K562 (cell line): ENCODE data around the gene RHAG. TPM values are rescaled to one million over a fixed set of nuclear protein-coding genes. Genes with fewer than 3 reads are reported as not detected.

Source experiments
- ATAC-seq: fragments of 200-7000 bp; cut with Tn5 transposase; 3 replicates; pipeline ENCODE4 v1.9.1; 2020; ENCODE audit warnings: moderate library complexity
- BruUV-seq: library from RNA; stranded (reverse); fragments of 400-500 nt; replicated peaks from 2 replicates; lab custom pipeline; 2021; lab: Mats Ljungman, UMichigan
- CTCF ChIA-PET: fragments of 300-600 bp; formaldehyde crosslinking; extraction: SDS; loops from one replicate; lab custom pipeline; 2021; ENCODE audit warnings: low intra/inter-chr PET ratio; lab: Yijun Ruan, JAX
- POLR2A ChIA-PET: fragments of 300-600, 350-650 bp; sonication (Branson Sonifier 250); formaldehyde crosslinking; extraction: SDS; loops from one replicate; lab custom pipeline; 2021; ENCODE audit warnings: antibody characterized with exemption, inconsistent platforms; lab: Yijun Ruan, JAX
- DNase-seq, 4 experiments: peaks; one replicate each; pipeline versions ENCODE4 v3.0.0 to v3.0.0-alpha.2; 2011 to 2018; ENCODE audit warnings: low spot score in 3 of 4, mixed read lengths in 3 of 4; ENCODE audit errors: extremely low read depth in 1 of 4
- FAIRE-seq: peaks from 2 replicates; lab custom pipeline; 2011; peaks lifted over from hg19 to GRCh38; lab: Jason Lieb, UNC
- H2AFZ ChIP-seq: 2 replicates; pipeline ENCODE4 v1.6.0; 2011; ENCODE audit warnings: low read depth, low read length, control low read depth, inconsistent platforms
- H3K27ac ChIP-seq: fragments of 200-600 bp; 3 replicates; pipeline ENCODE4 v1.8.0; 2011; ENCODE audit warnings: low read depth, mild to moderate bottlenecking, control low read depth, inconsistent platforms, low read length, moderate library complexity, mixed read lengths; ENCODE audit errors: extremely low read depth
- H3K27me3 ChIP-seq, 2 experiments: fragments of 300-600 bp in 1 of 2; 2 replicates in 1 of 2; 3 replicates in 1 of 2; pipeline versions ENCODE4 v1.6.0 to v1.8.0; 2011; ENCODE audit warnings: inconsistent platforms in 2 of 2, low read length in 2 of 2, mild to moderate bottlenecking in 1 of 2, mixed read lengths in 1 of 2, moderate library complexity in 1 of 2; ENCODE audit not compliant: control insufficient read depth in 2 of 2, insufficient read depth in 2 of 2
- H3K36me3 ChIP-seq: fragments of 300-600 bp; 3 replicates; pipeline ENCODE4 v1.8.0; 2011; ENCODE audit warnings: mild to moderate bottlenecking, low read length, inconsistent platforms; ENCODE audit not compliant: control insufficient read depth, insufficient read depth
- H3K4me1 ChIP-seq, 2 experiments: fragments of 200-600 bp in 1 of 2; replicated peaks in 1 of 2; 2 replicates in 1 of 2; 3 replicates in 1 of 2; pipeline versions ENCODE4 v1.5.1 to v1.8.0; 2011; ENCODE audit warnings: inconsistent platforms in 2 of 2, low read length in 2 of 2, mild to moderate bottlenecking in 1 of 2, mixed read lengths in 1 of 2, moderate library complexity in 1 of 2; ENCODE audit not compliant: control insufficient read depth in 2 of 2, insufficient read depth in 2 of 2
- H3K4me2 ChIP-seq: 2 replicates; pipeline ENCODE4 v1.6.1; 2011; ENCODE audit warnings: low read length, control low read depth, inconsistent platforms, mixed read lengths; ENCODE audit not compliant: insufficient read depth
- H3K4me3 ChIP-seq: fragments of 200-600 bp; sonication (generic), shearing (Covaris generic); 2 replicates; pipeline ENCODE4 v1.5.1; 2016; ENCODE audit warnings: control low read depth, inconsistent platforms
- H3K79me2 ChIP-seq: fragments of 200-600 bp; 3 replicates; pipeline ENCODE4 v1.8.0; 2011; ENCODE audit warnings: low read length, inconsistent platforms; ENCODE audit not compliant: control insufficient read depth, insufficient read depth
- H3K9ac ChIP-seq, 2 experiments: 2 replicates each; pipeline versions ENCODE4 v1.6.0 to v1.6.1; 2011; ENCODE audit warnings: low read depth in 2 of 2, low read length in 2 of 2, control low read depth in 1 of 2, inconsistent platforms in 1 of 2, mild to moderate bottlenecking in 1 of 2, mixed read lengths in 1 of 2; ENCODE audit not compliant: insufficient read depth in 1 of 2
- H3K9me1 ChIP-seq: one replicate; pipeline ENCODE4 v1.6.0; 2011; ENCODE audit warnings: inconsistent platforms, mild to moderate bottlenecking, low read length, moderate library complexity; ENCODE audit not compliant: control insufficient read depth, insufficient read depth
- H3K9me3 ChIP-seq: replicated peaks from 2 replicates; pipeline ENCODE4 v1.5.1; 2011; ENCODE audit warnings: low read depth, low read length, inconsistent platforms; ENCODE audit not compliant: control insufficient read depth, insufficient read depth
- H4K20me1 ChIP-seq: replicated peaks from 2 replicates; pipeline ENCODE4 v1.6.1; 2011; ENCODE audit warnings: low read length, inconsistent platforms, mixed read lengths; ENCODE audit not compliant: control insufficient read depth, insufficient read depth
- BRD4 ChIP-seq: fragments of 200-600 bp; sonication (generic); IDR thresholded peaks from 2 replicates; pipeline ENCODE4 v1.6.1; 2017; ENCODE audit warnings: inconsistent platforms
- BRF1 ChIP-seq: IDR thresholded peaks from 3 replicates; pipeline ENCODE4 v1.6.1; 2011; ENCODE audit warnings: borderline replicate concordance, mild to moderate bottlenecking; ENCODE audit not compliant: insufficient read length; ENCODE audit errors: extremely low read depth
- MBD1 ChIP-seq: fragments of 250-450 bp; sonication (Bioruptor Pico); IDR thresholded peaks from 2 replicates; pipeline ENCODE4 v1.8.0; 2022; ENCODE audit warnings: inconsistent platforms
- TEAD1 ChIP-seq, 2 experiments: fragments of 450-650 bp in 1 of 2; sonication (generic) in 1 of 2; formaldehyde crosslinking; IDR thresholded peaks; 2 replicates each; pipeline versions ENCODE4 v1.4.0 to v1.8.0; 2020 to 2022; ENCODE audit warnings: mild to moderate bottlenecking in 2 of 2, missing genetic modification reagents in 1 of 2
- TRIM24 ChIP-seq, 2 experiments: fragments of 450-650 bp; IDR thresholded peaks; 2 replicates each; pipeline ENCODE4 v1.6.1; 2016
- VEZF1 ChIP-seq: fragments of 200-800 bp; sonication (Bioruptor generic); IDR thresholded peaks from 2 replicates; pipeline ENCODE4 v1.6.1; 2017; ENCODE audit warnings: missing genetic modification characterization, missing compliant biosample characterization
- ZNF12 ChIP-seq: sonication (generic); formaldehyde crosslinking; IDR thresholded peaks from 2 replicates; pipeline ENCODE4 v1.4.0; 2020; ENCODE audit warnings: mild to moderate bottlenecking, missing genetic modification reagents
- ZNF408 ChIP-seq: fragments of 250-450 bp; sonication (Bioruptor Pico); IDR thresholded peaks from 2 replicates; pipeline ENCODE4 v1.4.0; 2020; ENCODE audit warnings: low read depth, mild to moderate bottlenecking, moderate library complexity
- WGBS: fragments of 100-300 bp; shearing (Covaris generic); methylation state at CpG from one replicate; pipeline ENCODE4 v1.1.6; 2016; ENCODE audit warnings: low coverage, mixed read lengths; ENCODE audit not compliant: insufficient coverage; ENCODE audit errors: missing lambda C conversion rate; 5-methylcytosine and 5-hydroxymethylcytosine counted together
- in situ Hi-C: fragments of 300-500 bp; cut with MboI; formaldehyde crosslinking; loops from 4 replicates; pipeline ENCODE4 v1.15.0; 2018; ENCODE audit warnings: inconsistent platforms, mixed read lengths
- intact Hi-C: fragments of 100-400 bp; cut with micrococcal nuclease; formaldehyde crosslinking; loops from 2 replicates; pipeline ENCODE4 v1.14.2; 2022
- polyA plus RNA-seq, 8 experiments: library from polyadenylated mRNA; depleted of rRNA in 4 of 8; stranded (reverse) in 5 of 8; unstranded in 3 of 8; fragments of >200 nt; fragmentation: Nextera tagmentation in 2 of 8; fragmentation: Illumina TruSeq in 1 of 8; extraction: Ambion mirVana in 2 of 8; extraction: Trizol in 1 of 8; gene quantifications; 2 replicates each; pipeline versions ENCODE4 v1.2.1 to v1.2.3, GENCODE V29; 2011 to 2014; ENCODE audit warnings: inconsistent platforms in 1 of 8, missing spikeins in 1 of 8
- total RNA-seq, 7 experiments: library from RNA; depleted of rRNA in 6 of 7; stranded (reverse); fragments of >200 nt in 6 of 7; fragmentation: Illumina TruSeq in 2 of 7; extraction: Trizol in 2 of 7; gene quantifications; 2 replicates each; pipeline versions ENCODE4 v1.2.1 to v1.2.3, GENCODE V29; 2011 to 2021; ENCODE audit warnings: low replicate concordance in 1 of 7
- TF ChIP-seq, protein P1 (sequence below): fragments of 200-400 bp; formaldehyde crosslinking; IDR thresholded peaks from 2 replicates; pipeline ENCODE4 v1.6.1; 2017; ENCODE audit warnings: mild to moderate bottlenecking, low read depth, low read length, moderate library complexity

RHAG gene
- total and polyA plus RNA-seq, 9 of the 15 experiments (the other 6 are each of a cell fraction or from before 2014, with no cell fraction given): 290 to 1,202 (median 505) TPM

GRCh38 chr6:49635480-49635879, 1.2 kb downstream of the RHAG start (continued):
- no peak for TF ChIP-seq MBD1 (CRISPR knock-in tag)

DNA sequence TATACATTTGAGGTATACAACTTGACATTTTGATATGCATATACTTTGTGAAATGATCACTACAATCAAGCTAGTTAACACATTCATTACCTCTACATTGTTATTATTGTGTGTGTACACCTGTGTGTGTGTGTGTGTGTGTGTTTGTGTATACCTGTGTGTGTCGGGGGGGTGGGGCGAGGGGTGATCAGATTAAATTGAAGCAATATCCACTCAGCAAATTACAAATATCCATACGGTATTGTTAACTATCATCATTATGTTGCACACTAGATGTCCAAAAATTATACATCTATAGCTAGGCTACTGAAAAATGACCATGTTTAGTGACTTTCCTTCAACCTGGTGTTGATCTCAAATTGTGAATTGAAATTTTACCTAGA, 1.8 kb downstream of the RHAG start:
- Histone ChIP-seq H2AFZ (no peak overlapping the region), H3K27me3 (no peaks in the 10 kb centered on the region), H4K20me1 (no peaks in the 10 kb centered on the region), H3K36me3 (peaks cover 40% of the 10 kb centered on the region), H3K9me1 (no peaks in the 10 kb centered on the region), H3K4me2 (peak overlapping the region; percentile 88), H3K4me1 (peaks cover 1 to 35% of the 10 kb centered on the region in 2 experiments; a peak in 4 of 5 replicates), H3K4me3 (peak overlapping the region; percentile 66), H3K9ac (peak overlapping the region in 1 of 2 experiments; percentile 97; a peak in 3 of 4 replicates), H3K27ac (peak overlapping the region; percentile 96), H3K9me3 (peaks cover 24% of the 10 kb centered on the region), H3K79me2 (peaks cover 85% of the 10 kb centered on the region)
- DNase-seq: peak; percentile 48 to 75 (median 54)
- no TSS peak for BruUV-seq
- FAIRE-seq: no peak
- CTCF ChIA-PET: interaction anchor here (1.5 kb wide), 1 partner anchor 102 kb away, joined by 4 read pairs; no protein-coding TSS in a partner anchor
- 0% methylated on average over 3 of the region's 3 CpGs for WGBS
- POLR2A ChIA-PET: interaction anchor here (0.6 to 2.2 kb wide), 11 partner anchors 9 to 305 kb away, joined by 3 to 15 read pairs (median 4); no protein-coding TSS in a partner anchor
- intact Hi-C loops (loop anchor here (5.0 kb wide), 2 partner anchors 142 to 312 kb away; no protein-coding TSS in a partner anchor), in situ Hi-C loops (no loop called here)
- peak; percentile 27 for ATAC-seq
- TF ChIP-seq VEZF1 (peak; percentile 72), BRD4 (peak; percentile 62; the same call in 1 of the 2 replicates), ZNF12 (CRISPR knock-in tag) (no peak), TEAD1 (CRISPR knock-in tag; IDR thresholded peaks at IDR 0.05) (no peak), TRIM24 (IDR thresholded peaks at IDR 0.05) (no peak), BRF1 (no peak), ZNF408 (CRISPR knock-in tag) (no peak)
- TF ChIP-seq, protein P1, sequence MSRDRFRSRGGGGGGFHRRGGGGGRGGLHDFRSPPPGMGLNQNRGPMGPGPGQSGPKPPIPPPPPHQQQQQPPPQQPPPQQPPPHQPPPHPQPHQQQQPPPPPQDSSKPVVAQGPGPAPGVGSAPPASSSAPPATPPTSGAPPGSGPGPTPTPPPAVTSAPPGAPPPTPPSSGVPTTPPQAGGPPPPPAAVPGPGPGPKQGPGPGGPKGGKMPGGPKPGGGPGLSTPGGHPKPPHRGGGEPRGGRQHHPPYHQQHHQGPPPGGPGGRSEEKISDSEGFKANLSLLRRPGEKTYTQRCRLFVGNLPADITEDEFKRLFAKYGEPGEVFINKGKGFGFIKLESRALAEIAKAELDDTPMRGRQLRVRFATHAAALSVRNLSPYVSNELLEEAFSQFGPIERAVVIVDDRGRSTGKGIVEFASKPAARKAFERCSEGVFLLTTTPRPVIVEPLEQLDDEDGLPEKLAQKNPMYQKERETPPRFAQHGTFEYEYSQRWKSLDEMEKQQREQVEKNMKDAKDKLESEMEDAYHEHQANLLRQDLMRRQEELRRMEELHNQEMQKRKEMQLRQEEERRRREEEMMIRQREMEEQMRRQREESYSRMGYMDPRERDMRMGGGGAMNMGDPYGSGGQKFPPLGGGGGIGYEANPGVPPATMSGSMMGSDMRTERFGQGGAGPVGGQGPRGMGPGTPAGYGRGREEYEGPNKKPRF: no peak
